GM18511 (cell line): Measurements from ENCODE around the gene BMAL2.

Experiments used
- ATAC-seq: cut with Tn5 transposase; IDR thresholded peaks from one replicate; pipeline ENCODE4 v1.9.1; 2021; ENCODE audit warnings: mild to moderate bottlenecking, moderate library complexity; ENCODE audit not compliant: unreplicated experiment

The BMAL2 gene

GRCh38 chr12:27351476-27351875, 18.8 kb downstream of the BMAL2 start:
- no peak for ATAC-seq

GRCh38 chr12:27355486-27355885, 22.9 kb downstream of the BMAL2 start:
- ATAC-seq = no peak

GRCh38 chr12:27355979-27356378, 23.3 kb downstream of the BMAL2 start:
- no peak for ATAC-seq

GRCh38 chr12:27359578-27360340, 27.1 kb downstream of the BMAL2 start:
- ATAC-seq = no peak

- ATAC-seq = no peak
Observed at GRCh38 chr12:27361372-27361771, 28.7 kb downstream of the BMAL2 start.

- no peak for ATAC-seq
Observed at GRCh38 chr12:27366621-27367020, 34.0 kb downstream of the BMAL2 start.

GRCh38 chr12:27367078-27367477, 34.4 kb downstream of the BMAL2 start:
- no peak for ATAC-seq

GRCh38 chr12:27382171-27382795, 49.6 kb downstream of the BMAL2 start:
- ATAC-seq = no peak
